Measurements from ENCODE around the gene SYK. TPM values are rescaled to one million over a fixed set of nuclear protein-coding genes. Genes with fewer than 3 reads are reported as not detected.

The SYK gene
- total RNA-seq, 1 experiment from 2014 or later, result 9.0 TPM

DNA sequence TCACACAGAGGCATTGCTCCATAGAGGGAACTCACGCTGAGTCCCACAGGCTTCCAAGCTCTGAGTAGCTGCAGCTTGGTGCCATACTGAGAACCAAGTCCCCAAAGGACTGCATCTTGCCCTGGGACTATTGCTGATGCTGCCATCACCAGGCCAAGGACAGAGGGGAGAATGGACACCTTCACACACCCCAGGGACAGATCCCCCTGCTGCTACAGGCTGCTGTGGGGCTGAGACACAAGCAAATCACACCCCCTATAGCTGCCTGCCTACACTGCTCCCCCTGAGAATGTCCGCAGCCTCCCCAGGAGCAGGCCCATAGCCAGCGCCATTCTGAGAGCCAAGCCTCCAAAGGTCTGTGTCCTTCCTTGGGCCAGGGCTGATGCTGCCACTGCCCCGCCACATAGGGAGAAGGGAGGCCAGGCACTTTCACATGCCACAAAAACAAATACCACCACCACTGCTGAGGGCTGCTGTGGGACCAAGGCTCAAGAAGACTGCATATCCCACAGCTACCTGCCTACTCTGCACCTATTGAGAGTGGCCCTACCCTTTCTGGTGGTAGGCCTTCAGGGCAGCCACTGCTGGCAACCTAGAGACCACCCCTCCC is 81.5 kb downstream of the SYK start:
- Histone ChIP-seq H2AFZ (ENCODE audit: low read depth, low read length, poor library complexity, severe bottlenecking) (no peak overlapping the region), H3K9me2 (ENCODE audit: insufficient read depth) (no peaks in the 10 kb centered on the region), H3K27me3 (ENCODE audit: insufficient read depth, low read length) (no peaks in the 10 kb centered on the region), H3K4me2 (ENCODE audit: low read length) (no peak overlapping the region), H3K9ac (ENCODE audit: low read length) (no peak overlapping the region), H3K27ac (ENCODE audit: low read depth, low read length) (no peak overlapping the region), H3K9me3 (ENCODE audit: control insufficient read depth in 1 of 2, insufficient read depth in 1 of 2, low read depth in 1 of 2, low read length in 2 of 2) (no peaks in the 10 kb centered on the region), H3K4me1 (ENCODE audit: control insufficient read depth in 1 of 2, insufficient read depth in 2 of 2, low read length in 2 of 2) (no peaks in the 10 kb centered on the region), H3K79me2 (ENCODE audit: insufficient read depth, low read length) (no peaks in the 10 kb centered on the region), H3K36me3 (ENCODE audit: control insufficient read depth in 1 of 2, insufficient read depth in 2 of 2, low read length in 2 of 2) (no peaks in the 10 kb centered on the region), H4K20me1 (ENCODE audit: insufficient read depth) (no peaks in the 10 kb centered on the region), H3K4me3 (replicated peaks in 1 of 2; ENCODE audit: low read depth in 1 of 2, low read length in 2 of 2) (no peak overlapping the region)
- DNase-seq (ENCODE audit: low read depth, low spot score) (no peak), ATAC-seq (no peak)
- ChIA-PET RAD21 (ENCODE audit: low non-redundant PET in 1 of 2, low total read pairs in 2 of 2, uncharacterized antibody in 2 of 2, unreplicated experiment in 2 of 2) (no interaction called here), POLR2A (no interaction called here), CTCF (no interaction called here)
- BruUV-seq (replicated peaks), result no TSS peak
- TF ChIP-seq POLR2A (IDR thresholded peaks at IDR 0.05; ENCODE audit: borderline replicate concordance, extremely low read depth, insufficient read depth, insufficient read length) (no peak), SRF (IDR thresholded peaks at IDR 0.05; ENCODE audit: low read depth) (no peak), EGR1 (IDR thresholded peaks at IDR 0.05; ENCODE audit: low read depth) (no peak), FOSL1 (IDR thresholded peaks at IDR 0.05; ENCODE audit: low read depth) (no peak), CBX3 (IDR thresholded peaks at IDR 0.05; ENCODE audit: low read depth) (no peak), CEBPB (IDR thresholded peaks at IDR 0.05; ENCODE audit: low read depth) (no peak)
- TF ChIP-seq, protein P1, sequence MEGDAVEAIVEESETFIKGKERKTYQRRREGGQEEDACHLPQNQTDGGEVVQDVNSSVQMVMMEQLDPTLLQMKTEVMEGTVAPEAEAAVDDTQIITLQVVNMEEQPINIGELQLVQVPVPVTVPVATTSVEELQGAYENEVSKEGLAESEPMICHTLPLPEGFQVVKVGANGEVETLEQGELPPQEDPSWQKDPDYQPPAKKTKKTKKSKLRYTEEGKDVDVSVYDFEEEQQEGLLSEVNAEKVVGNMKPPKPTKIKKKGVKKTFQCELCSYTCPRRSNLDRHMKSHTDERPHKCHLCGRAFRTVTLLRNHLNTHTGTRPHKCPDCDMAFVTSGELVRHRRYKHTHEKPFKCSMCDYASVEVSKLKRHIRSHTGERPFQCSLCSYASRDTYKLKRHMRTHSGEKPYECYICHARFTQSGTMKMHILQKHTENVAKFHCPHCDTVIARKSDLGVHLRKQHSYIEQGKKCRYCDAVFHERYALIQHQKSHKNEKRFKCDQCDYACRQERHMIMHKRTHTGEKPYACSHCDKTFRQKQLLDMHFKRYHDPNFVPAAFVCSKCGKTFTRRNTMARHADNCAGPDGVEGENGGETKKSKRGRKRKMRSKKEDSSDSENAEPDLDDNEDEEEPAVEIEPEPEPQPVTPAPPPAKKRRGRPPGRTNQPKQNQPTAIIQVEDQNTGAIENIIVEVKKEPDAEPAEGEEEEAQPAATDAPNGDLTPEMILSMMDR (IDR thresholded peaks at IDR 0.05 in 2 of 3, conservative IDR thresholded peaks at IDR 0.05 in 1 of 3; ENCODE audit: borderline replicate concordance in 1 of 3, insufficient read depth in 1 of 3, low read depth in 2 of 3, low read length in 2 of 3), result no peak
- intact Hi-C loops (cut with micrococcal nuclease), result no loop called here

DNA sequence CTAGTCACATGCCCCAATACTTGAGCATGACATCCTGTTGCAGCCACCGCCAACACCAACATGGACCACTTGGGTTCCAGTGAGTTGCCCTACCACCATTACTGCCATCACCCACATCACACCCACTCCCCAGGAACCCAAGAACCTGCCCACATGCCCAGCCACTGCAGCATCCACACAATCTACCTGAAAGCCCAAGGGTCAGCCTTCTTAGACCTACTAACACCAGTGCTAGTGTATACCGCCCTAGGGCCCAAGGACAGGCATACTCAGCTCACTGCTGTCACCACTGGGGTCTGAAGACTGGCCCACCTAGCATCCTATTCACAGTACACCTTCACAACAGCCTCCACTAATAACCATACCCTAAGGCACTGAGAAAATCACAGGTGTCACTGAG is 82.0 kb downstream of the SYK start:
- Histone ChIP-seq H3K9me2 (ENCODE audit: insufficient read depth) (no peaks in the 10 kb centered on the region), H3K27me3 (ENCODE audit: insufficient read depth, low read length) (no peaks in the 10 kb centered on the region), H3K4me1 (ENCODE audit: control insufficient read depth in 1 of 2, insufficient read depth in 2 of 2, low read length in 2 of 2) (no peaks in the 10 kb centered on the region), H3K27ac (ENCODE audit: low read depth, low read length) (no peak overlapping the region), H3K4me2 (ENCODE audit: low read length) (no peak overlapping the region), H2AFZ (ENCODE audit: low read depth, low read length, poor library complexity, severe bottlenecking) (no peak overlapping the region), H4K20me1 (ENCODE audit: insufficient read depth) (no peaks in the 10 kb centered on the region), H3K9me3 (ENCODE audit: control insufficient read depth in 1 of 2, insufficient read depth in 1 of 2, low read depth in 1 of 2, low read length in 2 of 2) (no peaks in the 10 kb centered on the region), H3K4me3 (replicated peaks in 1 of 2; ENCODE audit: low read depth in 1 of 2, low read length in 2 of 2) (no peak overlapping the region), H3K79me2 (ENCODE audit: insufficient read depth, low read length) (no peaks in the 10 kb centered on the region), H3K9ac (ENCODE audit: low read length) (no peak overlapping the region), H3K36me3 (ENCODE audit: control insufficient read depth in 1 of 2, insufficient read depth in 2 of 2, low read length in 2 of 2) (no peaks in the 10 kb centered on the region)
- RAD21 ChIA-PET (ENCODE audit: low non-redundant PET in 1 of 2, low total read pairs in 2 of 2, uncharacterized antibody in 2 of 2, unreplicated experiment in 2 of 2), result no interaction called here
- intact Hi-C loops (cut with micrococcal nuclease), result no loop called here
- no peak for ATAC-seq
- BruUV-seq (replicated peaks), result no TSS peak
- CTCF ChIA-PET, result no interaction called here
- DNase-seq (ENCODE audit: low read depth, low spot score), result no peak
- POLR2A ChIA-PET, result no interaction called here
- TF ChIP-seq EZH2 (IDR thresholded peaks at IDR 0.05) (no peak), YY1 (IDR thresholded peaks at IDR 0.05; ENCODE audit: extremely low read depth, insufficient replicate concordance, low read depth, low read length) (no peak), CBX3 (IDR thresholded peaks at IDR 0.05; ENCODE audit: low read depth) (no peak), CEBPB (IDR thresholded peaks at IDR 0.05; ENCODE audit: low read depth) (no peak)
- TF ChIP-seq, protein P2, sequence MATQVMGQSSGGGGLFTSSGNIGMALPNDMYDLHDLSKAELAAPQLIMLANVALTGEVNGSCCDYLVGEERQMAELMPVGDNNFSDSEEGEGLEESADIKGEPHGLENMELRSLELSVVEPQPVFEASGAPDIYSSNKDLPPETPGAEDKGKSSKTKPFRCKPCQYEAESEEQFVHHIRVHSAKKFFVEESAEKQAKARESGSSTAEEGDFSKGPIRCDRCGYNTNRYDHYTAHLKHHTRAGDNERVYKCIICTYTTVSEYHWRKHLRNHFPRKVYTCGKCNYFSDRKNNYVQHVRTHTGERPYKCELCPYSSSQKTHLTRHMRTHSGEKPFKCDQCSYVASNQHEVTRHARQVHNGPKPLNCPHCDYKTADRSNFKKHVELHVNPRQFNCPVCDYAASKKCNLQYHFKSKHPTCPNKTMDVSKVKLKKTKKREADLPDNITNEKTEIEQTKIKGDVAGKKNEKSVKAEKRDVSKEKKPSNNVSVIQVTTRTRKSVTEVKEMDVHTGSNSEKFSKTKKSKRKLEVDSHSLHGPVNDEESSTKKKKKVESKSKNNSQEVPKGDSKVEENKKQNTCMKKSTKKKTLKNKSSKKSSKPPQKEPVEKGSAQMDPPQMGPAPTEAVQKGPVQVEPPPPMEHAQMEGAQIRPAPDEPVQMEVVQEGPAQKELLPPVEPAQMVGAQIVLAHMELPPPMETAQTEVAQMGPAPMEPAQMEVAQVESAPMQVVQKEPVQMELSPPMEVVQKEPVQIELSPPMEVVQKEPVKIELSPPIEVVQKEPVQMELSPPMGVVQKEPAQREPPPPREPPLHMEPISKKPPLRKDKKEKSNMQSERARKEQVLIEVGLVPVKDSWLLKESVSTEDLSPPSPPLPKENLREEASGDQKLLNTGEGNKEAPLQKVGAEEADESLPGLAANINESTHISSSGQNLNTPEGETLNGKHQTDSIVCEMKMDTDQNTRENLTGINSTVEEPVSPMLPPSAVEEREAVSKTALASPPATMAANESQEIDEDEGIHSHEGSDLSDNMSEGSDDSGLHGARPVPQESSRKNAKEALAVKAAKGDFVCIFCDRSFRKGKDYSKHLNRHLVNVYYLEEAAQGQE (IDR thresholded peaks at IDR 0.05; ENCODE audit: low read depth), result no peak
- TF ChIP-seq, protein P3, sequence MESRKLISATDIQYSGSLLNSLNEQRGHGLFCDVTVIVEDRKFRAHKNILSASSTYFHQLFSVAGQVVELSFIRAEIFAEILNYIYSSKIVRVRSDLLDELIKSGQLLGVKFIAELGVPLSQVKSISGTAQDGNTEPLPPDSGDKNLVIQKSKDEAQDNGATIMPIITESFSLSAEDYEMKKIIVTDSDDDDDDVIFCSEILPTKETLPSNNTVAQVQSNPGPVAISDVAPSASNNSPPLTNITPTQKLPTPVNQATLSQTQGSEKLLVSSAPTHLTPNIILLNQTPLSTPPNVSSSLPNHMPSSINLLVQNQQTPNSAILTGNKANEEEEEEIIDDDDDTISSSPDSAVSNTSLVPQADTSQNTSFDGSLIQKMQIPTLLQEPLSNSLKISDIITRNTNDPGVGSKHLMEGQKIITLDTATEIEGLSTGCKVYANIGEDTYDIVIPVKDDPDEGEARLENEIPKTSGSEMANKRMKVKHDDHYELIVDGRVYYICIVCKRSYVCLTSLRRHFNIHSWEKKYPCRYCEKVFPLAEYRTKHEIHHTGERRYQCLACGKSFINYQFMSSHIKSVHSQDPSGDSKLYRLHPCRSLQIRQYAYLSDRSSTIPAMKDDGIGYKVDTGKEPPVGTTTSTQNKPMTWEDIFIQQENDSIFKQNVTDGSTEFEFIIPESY (IDR thresholded peaks at IDR 0.05; ENCODE audit: extremely low read depth, insufficient replicate concordance, low read length), result no peak

Measured in HCT116 (cell line).